ENCODE measurements around the gene NAA80. TPM values are rescaled to one million over a fixed set of nuclear protein-coding genes. Genes with fewer than 3 reads are reported as not detected.
A peak's percentile ranks its signal among the peaks of the same experiment; 100 is the strongest.

The NAA80 gene
- total RNA-seq, 6 experiments from 2014 or later = 8.5 to 13.4 (median 10.7) TPM

GRCh38 chr3:50266836-50267235, 32.4 kb downstream of the NAA80 start:
- Mint-ChIP-seq H3K36me3 (ENCODE audit: low read depth) (no peaks in the 10 kb centered on the region), H3K4me1 (ENCODE audit: low read depth) (peaks cover 78% of the 10 kb centered on the region), H3K27ac (peak overlapping the region; percentile 80; the same call in 1 of the 2 replicates), H3K4me3 (peak overlapping the region; percentile 65), H3K9me3 (no peaks in the 10 kb centered on the region), H3K27me3 (ENCODE audit: insufficient read depth) (peaks cover 10% of the 10 kb centered on the region)
- no peak for TF ChIP-seq CTCF (IDR thresholded peaks at IDR 0.05)
- DNase-seq = no peak

- H3K27ac Mint-ChIP-seq = peak overlapping the region; percentile 80
- no peak for TF ChIP-seq CTCF (IDR thresholded peaks at IDR 0.05)
- H3K27me3 Mint-ChIP-seq (ENCODE audit: insufficient read depth) = peaks cover 12% of the 10 kb centered on the region
- no peak for DNase-seq
- no peaks in the 10 kb centered on the region for H3K36me3 Mint-ChIP-seq (ENCODE audit: low read depth)
- peak overlapping the region; percentile 25; the same call in 1 of the 2 replicates for H3K4me3 Mint-ChIP-seq
- H3K9me3 Mint-ChIP-seq = no peaks in the 10 kb centered on the region
- H3K4me1 Mint-ChIP-seq (ENCODE audit: low read depth) = peaks cover 70% of the 10 kb centered on the region
Measured at GRCh38 chr3:50266017-50266416, 33.2 kb downstream of the NAA80 start.

- Mint-ChIP-seq H3K27me3 (ENCODE audit: insufficient read depth) (peaks cover 12% of the 10 kb centered on the region), H3K4me1 (ENCODE audit: low read depth) (peaks cover 65% of the 10 kb centered on the region), H3K9me3 (no peaks in the 10 kb centered on the region), H3K4me3 (peak overlapping the region; percentile 25; the same call in 1 of the 2 replicates), H3K27ac (peak overlapping the region; percentile 80), H3K36me3 (ENCODE audit: low read depth) (no peaks in the 10 kb centered on the region)
- no peak for TF ChIP-seq CTCF (IDR thresholded peaks at IDR 0.05)
- no peak for DNase-seq
Measured at GRCh38 chr3:50265571-50265970, 33.6 kb downstream of the NAA80 start.

GRCh38 chr3:50264964-50265485, 34.2 kb downstream of the NAA80 start:
- H3K27me3 Mint-ChIP-seq (ENCODE audit: insufficient read depth) = peaks cover 12% of the 10 kb centered on the region
- H3K4me1 Mint-ChIP-seq (ENCODE audit: low read depth) = peaks cover 60% of the 10 kb centered on the region
- no peak for TF ChIP-seq CTCF (IDR thresholded peaks at IDR 0.05)
- peak overlapping the region; percentile 90 for H3K27ac Mint-ChIP-seq
- H3K9me3 Mint-ChIP-seq = no peaks in the 10 kb centered on the region
- DNase-seq = peak; percentile 15
- peak overlapping the region; percentile 42; the same call in 1 of the 2 replicates for H3K4me3 Mint-ChIP-seq
- no peaks in the 10 kb centered on the region for H3K36me3 Mint-ChIP-seq (ENCODE audit: low read depth)

- H3K4me1 Mint-ChIP-seq (ENCODE audit: low read depth) = peaks cover 58% of the 10 kb centered on the region
- H3K4me3 Mint-ChIP-seq = peak overlapping the region; percentile 12; the same call in 1 of the 2 replicates
- peak overlapping the region; percentile 90 for H3K27ac Mint-ChIP-seq
- DNase-seq = peak; percentile 82
- peaks cover 12% of the 10 kb centered on the region for H3K27me3 Mint-ChIP-seq (ENCODE audit: insufficient read depth)
- H3K9me3 Mint-ChIP-seq = no peaks in the 10 kb centered on the region
- TF ChIP-seq CTCF (IDR thresholded peaks at IDR 0.05) = peak; percentile 20
- no peaks in the 10 kb centered on the region for H3K36me3 Mint-ChIP-seq (ENCODE audit: low read depth)
Measured at GRCh38 chr3:50264383-50264963, 34.7 kb downstream of the NAA80 start.

Measured in HFFc6 (cell line).